Stimulated activated CD8-positive, alpha-beta memory T cell treated with anti-CD3 and anti-CD28 coated beads, Interleukin-15, amount 100 ng/mL, for 1 hour (primary cell): ENCODE measurements around the gene SLITRK2.

Source experiments
- DNase-seq: peaks from one replicate; pipeline ENCODE4 v3.0.0-alpha.2; 2020; ENCODE audit warnings: low read depth

Gene SLITRK2

DNA sequence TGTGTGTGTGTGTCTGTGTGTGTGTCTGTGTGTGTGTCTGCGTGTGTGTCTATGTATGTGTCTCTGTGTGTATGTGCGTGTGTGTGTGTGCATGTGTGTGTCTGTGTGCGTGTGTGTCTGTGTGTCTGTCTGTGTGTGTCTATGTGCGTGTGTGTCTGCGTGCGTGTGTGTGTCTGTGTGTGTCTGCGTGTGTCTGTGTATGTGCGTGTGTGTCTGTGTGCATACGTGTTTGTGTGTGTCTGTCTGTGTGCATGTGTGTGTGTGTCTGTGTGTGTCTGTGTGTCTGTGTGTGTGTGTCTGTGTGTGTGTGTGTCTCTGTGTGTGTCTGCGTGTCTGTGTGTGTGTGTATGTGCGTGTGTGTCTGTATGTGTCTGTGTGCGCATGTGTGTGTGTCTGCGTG is 35.6 kb downstream of the SLITRK2 start:
- DNase-seq = no peak

DNA sequence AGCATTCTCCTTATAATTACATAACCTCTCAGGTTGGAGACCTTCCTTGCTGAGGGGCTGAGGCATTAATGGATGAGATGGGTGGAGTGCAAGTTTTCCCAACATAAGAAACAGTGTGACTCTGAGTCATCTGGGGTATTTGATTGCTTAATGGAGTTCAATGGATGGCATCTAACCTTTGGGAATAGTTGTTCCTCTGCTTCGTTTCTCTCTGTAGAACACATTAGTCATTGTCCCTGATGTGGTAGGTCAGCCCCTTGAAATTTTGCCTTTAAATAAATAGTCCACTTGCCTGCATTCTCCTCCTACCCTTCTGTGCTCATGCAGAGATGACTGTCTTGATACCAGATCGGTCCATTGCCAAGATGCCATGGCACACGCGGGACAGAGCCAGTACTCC is 38.6 kb downstream of the SLITRK2 start:
- DNase-seq = no peak

DNA sequence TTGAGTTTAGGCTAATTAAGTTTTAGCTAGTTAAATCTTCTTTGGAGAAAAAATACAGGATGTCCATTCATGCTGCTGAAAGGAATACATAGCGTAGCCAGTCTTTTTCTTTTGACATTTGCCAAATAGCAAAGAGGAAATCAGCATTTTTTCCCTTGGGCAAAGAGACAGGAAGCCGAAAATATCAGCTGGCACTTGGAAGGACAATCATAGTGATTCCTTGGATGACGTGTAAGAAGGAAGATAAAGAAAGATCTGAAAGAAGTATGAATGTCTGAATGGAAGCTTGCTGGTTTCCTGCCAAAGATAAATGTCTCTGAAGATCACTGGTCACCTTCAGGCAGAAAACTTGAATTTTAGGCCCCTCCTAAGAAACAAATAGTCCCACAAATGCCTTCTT is 44.2 kb downstream of the SLITRK2 start:
- no peak for DNase-seq

DNA sequence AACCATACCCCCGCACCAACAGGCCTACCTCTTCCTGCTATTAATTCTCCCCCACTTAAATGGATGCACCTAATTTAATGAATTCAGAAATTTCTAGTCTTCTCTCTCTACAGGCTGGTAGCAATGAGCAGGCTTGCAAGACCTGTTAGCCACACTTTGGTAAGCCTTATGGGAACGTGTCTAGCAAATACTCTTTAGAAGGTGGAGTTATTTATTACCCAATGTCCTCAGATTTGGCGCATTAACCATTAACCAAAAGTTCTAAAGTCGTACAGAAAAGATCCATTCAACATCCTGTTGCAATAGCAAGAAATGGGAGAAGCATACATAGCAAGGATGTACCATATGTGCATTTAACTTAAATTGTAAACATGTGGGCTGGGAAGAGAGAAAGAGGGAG is 47.5 kb downstream of the SLITRK2 start:
- DNase-seq = no peak
